GM21619 (cell line): Measurements from ENCODE around the gene NUDT15.
"Not testable (repeated sequence)": the region's sequence is repeated elsewhere in the genome, so short reads cannot be mapped to it uniquely, and the experiment has no call there.

Experiments
- ATAC-seq: cut with Tn5 transposase; IDR thresholded peaks from one replicate; pipeline ENCODE4 v1.9.1; 2021; ENCODE audit not compliant: unreplicated experiment

Gene NUDT15

GRCh38 chr13:48040896-48041295, 3.4 kb downstream of the NUDT15 start:
- no peak for ATAC-seq

- ATAC-seq = no peak
Observed at GRCh38 chr13:48042894-48043293, 5.4 kb downstream of the NUDT15 start.

GRCh38 chr13:48043789-48044503, 6.4 kb downstream of the NUDT15 start:
- no peak for ATAC-seq

DNA sequence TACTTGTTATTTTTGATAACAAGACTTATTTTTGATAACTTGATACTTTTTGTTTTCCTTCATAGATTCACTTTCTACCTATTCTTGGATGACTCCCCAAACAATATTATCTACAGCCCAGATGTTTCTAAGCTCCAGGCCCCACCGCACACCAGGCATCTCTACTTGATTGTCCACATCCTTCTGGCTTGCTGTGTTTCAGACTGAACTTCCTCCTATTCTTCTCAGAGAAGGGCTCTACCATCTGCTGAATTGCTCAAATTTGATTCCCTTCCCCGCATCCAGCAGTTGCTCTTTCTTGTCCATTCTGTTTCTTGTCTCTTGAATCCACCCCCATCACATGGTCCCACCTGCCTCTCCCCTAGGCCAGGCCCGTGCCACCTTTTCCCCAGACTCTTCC, 13.0 kb downstream of the NUDT15 start:
- ATAC-seq = no peak

- ATAC-seq = no peak
Observed at GRCh38 chr13:48054601-48055000, 17.1 kb downstream of the NUDT15 start.

DNA sequence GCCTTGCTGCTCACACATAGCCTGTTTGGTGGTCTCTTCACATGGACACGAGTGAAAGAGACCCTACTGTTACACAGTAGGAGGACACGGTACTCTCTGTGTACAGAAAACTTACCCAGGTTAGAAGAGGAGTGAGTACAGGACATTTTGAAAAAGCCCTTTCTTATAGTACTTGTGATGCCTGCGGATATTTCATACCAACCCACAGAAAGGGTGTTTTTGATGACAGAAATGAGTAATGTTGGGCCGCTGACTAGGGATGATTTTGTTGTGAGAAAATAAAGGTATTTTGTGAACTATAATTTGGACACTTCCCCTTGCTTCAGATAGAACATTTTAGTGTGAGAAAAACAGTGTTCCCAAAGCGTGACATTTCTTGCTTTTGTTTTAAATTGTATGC, 18.2 kb downstream of the NUDT15 start:
- ATAC-seq = no peak

DNA sequence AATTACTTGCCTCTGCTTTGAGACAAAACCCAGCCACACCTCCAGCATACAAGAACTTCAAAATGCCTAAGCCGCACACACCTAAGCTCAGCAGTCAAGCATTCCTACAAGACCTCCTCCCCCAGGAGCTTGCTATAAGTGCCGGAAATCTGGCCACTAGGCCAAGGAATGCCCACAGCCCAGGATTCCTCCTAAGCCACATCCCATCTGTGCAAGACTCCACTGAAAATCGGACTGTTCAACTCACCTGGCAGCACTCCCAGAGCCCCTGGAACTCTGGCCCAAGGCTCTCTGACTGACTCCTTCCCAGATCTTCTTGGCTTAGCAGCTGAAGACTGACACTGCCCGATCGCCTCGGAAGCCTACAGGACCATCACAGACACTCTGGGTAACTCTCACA, 21.0 kb downstream of the NUDT15 start:
- not testable (repeated sequence) for ATAC-seq

DNA sequence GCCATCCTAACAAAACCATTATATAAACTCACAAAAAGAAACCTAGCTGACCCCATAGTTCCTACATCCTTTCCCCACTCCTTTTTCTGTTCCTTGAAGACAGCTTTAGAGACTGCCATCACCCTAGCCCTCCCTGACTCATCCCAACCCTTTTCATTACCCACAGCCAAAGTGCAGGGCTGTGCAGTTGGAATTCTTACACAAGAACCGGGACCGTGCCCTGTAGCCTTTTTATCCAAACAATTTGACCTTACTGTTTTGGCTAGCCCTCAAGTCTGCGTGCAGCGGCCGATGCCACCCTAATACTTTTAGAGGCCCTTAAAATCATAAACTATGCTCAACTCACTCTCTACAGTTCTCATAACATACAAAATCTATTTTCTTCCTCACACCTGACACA, 22.4 kb downstream of the NUDT15 start:
- not testable (repeated sequence) for ATAC-seq

- peak; percentile 76 for ATAC-seq
Observed at GRCh38 chr13:48066310-48066989, 28.9 kb downstream of the NUDT15 start.

GRCh38 chr13:48068036-48068435, 30.5 kb downstream of the NUDT15 start:
- no peak for ATAC-seq

GRCh38 chr13:48068952-48069351, 31.4 kb downstream of the NUDT15 start:
- no peak for ATAC-seq

- ATAC-seq = no peak
Observed at GRCh38 chr13:48069573-48069972, 32.0 kb downstream of the NUDT15 start.

DNA sequence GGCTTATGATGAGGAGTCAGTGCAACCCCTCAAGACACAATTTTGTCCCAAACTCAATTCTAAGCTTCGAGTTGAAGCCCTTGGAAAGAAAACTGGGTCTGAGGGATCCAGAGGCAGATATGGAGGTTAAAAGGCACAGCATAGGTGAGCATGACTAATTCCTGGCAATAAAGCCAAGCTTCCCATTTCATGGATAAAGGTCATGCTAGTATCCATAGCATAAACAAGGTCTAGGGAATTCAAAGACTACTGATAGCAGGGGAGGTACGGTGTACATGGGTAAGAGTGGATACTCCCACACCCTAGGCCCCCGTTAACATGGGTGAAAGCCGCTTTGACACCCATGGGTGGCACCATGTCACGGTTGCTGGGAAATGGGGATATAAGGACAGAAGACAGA, 33.4 kb downstream of the NUDT15 start:
- ATAC-seq = no peak

DNA sequence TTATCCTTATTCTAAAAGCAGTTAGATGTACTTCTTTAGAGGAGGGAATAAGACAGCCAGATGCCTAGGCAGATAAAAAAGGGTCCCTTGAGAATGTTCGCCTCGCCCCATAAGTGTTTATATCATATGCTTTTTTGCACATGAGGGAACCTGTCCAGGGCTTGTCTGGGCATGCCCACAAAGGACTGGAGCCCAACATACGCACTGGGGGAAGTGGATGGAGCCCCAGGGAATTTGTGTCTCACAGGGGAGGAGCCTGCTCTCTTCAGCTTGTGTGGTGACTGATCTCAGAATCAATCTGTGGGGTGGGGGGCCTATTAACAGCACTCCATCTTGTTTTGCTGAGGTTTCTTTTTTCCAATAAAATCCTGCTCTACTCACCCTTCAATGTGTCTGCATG, 34.8 kb downstream of the NUDT15 start:
- no peak for ATAC-seq

GRCh38 chr13:48072787-48073186, 35.3 kb downstream of the NUDT15 start:
- ATAC-seq = no peak

- ATAC-seq = no peak
Observed at GRCh38 chr13:48074006-48074405, 36.5 kb downstream of the NUDT15 start.

DNA sequence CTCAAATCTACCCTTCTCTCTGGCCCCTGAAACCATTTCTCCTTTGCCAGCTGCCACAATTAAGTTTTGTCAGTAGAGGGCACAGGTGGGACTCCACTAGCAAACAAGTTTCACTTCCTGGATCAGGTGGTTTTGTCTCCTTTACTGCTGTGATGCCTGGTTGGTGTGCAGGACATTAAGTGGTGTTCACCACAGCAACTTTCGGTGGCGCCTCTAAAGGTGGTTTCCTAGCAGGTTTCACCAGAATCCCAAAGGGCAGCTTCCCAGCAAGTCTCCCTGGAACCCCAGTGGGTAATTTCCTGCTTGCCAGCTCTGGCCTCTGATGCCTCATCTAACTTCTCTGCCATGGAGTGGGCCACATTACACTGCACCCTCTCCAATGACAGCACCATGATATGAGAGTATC, 40.7 kb downstream of the NUDT15 start:
- ATAC-seq = peak; percentile 97

GRCh38 chr13:48081739-48082138, 44.2 kb downstream of the NUDT15 start:
- no peak for ATAC-seq

GRCh38 chr13:48086272-48086671, 48.7 kb downstream of the NUDT15 start:
- no peak for ATAC-seq

DNA sequence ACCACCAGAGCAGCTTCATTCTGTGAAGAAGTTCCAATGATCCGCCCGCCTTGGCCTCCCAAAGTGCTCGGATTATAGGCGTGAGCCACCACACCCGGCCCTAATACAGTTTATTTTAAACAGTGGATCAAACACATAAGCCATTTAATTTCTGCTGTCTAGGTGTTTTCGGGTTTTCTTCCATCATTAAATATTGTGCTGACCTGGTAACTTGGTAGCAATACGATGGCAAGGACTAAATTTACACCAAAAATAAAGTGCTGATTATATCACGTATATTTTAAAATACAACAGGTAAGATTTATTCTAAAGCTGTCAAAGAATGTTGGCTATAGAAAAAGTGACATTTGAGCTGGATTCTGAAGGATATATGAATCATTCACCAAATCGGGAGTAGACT, 56.1 kb downstream of the NUDT15 start:
- no peak for ATAC-seq

DNA sequence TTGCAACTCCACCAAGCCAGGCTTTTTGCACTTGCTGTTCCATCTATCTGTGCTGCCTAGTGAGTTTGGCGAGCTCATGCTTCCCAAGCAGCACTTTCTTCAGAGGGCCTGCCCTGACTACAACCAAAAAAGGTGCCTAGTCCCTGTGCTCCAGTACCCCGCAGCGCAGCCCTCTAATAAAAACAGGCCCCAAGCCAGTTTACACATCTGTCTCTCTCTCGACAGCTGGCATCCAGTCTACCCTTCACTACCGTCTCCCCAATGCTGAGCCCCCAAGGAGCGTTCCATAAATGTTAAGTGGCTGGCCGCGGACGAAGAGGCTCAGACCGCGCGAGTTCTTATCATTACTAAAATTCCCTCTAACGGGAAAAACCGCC, 56.9 kb downstream of the NUDT15 start:
- ATAC-seq = peak; percentile 15

- peak; percentile 95 for ATAC-seq
Observed at GRCh38 chr13:48094781-48095502, 57.4 kb downstream of the NUDT15 start, which contains the start of gene MED4. TSS of gene MED4 (minus strand) at chr13:48095104. CDS start at chr13:48095078, 26 bp downstream.
